H1 (cell line): ENCODE results near the gene RPTOR. TPM values are rescaled to one million over a fixed set of nuclear protein-coding genes. Genes with fewer than 3 reads are reported as not detected.

Experiments
- YY1 ChIP-seq: IDR thresholded peaks from 2 replicates; pipeline ENCODE4 v1.6.1; 2011; ENCODE audit warnings: low read depth, mild to moderate bottlenecking, low read length
- polyA plus RNA-seq, 7 experiments: library from polyadenylated mRNA; depleted of rRNA in 3 of 7; stranded (reverse) in 5 of 7; unstranded in 2 of 7; fragments of >200 nt in 5 of 7; fragments of 200-250 nt in 2 of 7; gene quantifications; 1 replicate in 5 of 7; 2 replicates in 1 of 7; 4 replicates in 1 of 7; pipeline versions ENCODE4 v1.2.1 to v1.2.3, GENCODE V29; 2011 to 2013; ENCODE audit warnings: missing spikeins in 2 of 7, mixed read lengths in 2 of 7
- total RNA-seq: library from RNA; stranded (reverse); fragmentation: NEBNext Ultra II Directional; extraction: Animal tissue kit (Norgen Biotek cat#: 25700); gene quantifications from 2 replicates; pipeline ENCODE4 v1.2.1, GENCODE V29; 2021
- TF ChIP-seq, protein P1 (sequence below): IDR thresholded peaks from 2 replicates; pipeline ENCODE4 v1.6.1; 2011; ENCODE audit warnings: low read depth, mild to moderate bottlenecking, low read length; ENCODE audit not compliant: insufficient read depth

The RPTOR gene
- total and polyA plus RNA-seq, 2 of the 8 experiments (the other 6 are each of a cell fraction or from before 2014, with no cell fraction given) = 6.9 to 28.7 TPM

DNA sequence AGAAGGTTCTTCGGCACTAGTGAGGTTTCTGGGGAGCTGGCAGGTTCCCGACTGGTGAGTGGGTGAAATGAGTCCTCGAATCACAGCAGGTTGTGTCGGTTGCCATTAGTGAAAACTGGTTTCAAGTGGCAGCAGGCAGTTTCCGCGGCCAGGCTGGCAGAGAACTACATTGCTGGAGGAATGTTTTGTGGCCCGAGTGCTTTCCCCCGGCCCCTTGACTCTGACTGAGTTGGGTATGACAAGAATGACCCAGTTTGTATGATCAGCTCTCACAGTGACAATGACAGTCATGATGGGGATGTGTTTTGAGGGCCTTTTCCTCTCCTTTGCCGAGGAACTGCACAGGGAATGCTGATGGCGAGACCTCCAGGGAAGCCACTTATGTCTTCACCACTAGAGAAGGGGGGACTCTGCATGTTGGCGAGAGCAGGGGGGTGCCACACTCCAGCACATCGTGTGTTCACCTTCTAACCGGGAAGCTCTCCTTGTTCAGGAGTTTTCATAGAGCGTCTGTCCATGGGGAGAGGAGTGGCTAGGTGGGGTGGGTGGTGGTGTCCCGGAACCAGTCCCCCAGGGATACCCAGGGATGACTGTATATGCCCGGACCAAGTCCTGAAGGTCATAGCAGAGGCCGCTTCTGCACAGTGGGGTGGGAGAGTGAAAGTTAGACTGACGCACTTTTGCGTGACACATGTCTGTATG lies 241.0 kb downstream of the RPTOR start (continued):
- TF ChIP-seq, protein P1, sequence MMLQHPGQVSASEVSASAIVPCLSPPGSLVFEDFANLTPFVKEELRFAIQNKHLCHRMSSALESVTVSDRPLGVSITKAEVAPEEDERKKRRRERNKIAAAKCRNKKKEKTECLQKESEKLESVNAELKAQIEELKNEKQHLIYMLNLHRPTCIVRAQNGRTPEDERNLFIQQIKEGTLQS = no peak
- no peak for TF ChIP-seq YY1
